Measurements from ENCODE around the gene TCTN1. TPM values are rescaled to one million over a fixed set of nuclear protein-coding genes. Genes with fewer than 3 reads are reported as not detected.
"Not testable (repeated sequence)": the region's sequence is repeated elsewhere in the genome, so short reads cannot be mapped to it uniquely, and the experiment has no call there.

The TCTN1 gene
- total RNA-seq, 1 experiment from 2014 or later = 51.3 TPM

DNA sequence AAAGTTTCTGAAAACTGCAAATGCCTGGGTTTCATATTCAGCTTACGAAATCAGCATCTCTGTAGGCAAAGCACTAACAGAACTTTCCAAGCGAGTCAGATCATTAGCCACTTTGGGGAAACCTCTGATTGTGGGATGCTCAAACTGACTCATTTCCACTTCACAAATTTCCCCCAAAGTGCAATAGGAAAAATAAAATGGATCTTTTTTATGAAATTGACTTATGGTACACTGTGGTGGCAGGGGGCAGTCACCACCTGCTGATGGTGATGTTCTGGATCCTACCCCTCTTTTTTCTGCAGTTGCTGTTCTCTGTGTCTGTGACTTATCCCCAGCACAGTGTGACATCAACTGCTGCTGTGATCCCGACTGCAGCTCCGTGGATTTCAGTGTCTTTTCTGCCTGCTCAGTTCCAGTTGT lies 5.6 kb downstream of the TCTN1 start:
- DNase-seq (ENCODE audit: low read depth) = no peak
- in situ Hi-C loops (cut with HindIII; ENCODE audit: low pct_unique_long_range_greater_than_20kb, low sequenced_read_pairs) = no loop called here

DNA sequence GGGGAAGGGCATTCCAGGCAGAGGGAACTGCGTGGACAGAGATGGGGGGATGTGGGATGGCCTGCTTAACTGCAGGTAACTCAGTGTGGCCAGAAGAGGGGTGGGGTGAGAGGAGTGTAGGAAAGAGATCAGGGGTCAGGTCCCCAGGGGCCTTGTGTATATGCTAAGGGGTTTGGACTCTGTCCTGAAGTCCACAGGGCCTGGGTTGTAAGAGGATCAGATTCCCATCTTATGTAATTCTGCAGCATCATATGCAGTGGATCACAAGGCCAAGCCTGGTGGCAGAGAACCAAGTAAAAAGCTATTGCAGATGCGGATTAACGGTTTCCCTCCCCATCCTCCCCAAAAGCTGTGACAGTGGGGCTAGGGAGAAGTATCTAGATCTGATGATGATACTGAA lies 8.7 kb downstream of the TCTN1 start:
- no peak for DNase-seq (ENCODE audit: low read depth)
- in situ Hi-C loops (cut with HindIII; ENCODE audit: low pct_unique_long_range_greater_than_20kb, low sequenced_read_pairs) = no loop called here

DNA sequence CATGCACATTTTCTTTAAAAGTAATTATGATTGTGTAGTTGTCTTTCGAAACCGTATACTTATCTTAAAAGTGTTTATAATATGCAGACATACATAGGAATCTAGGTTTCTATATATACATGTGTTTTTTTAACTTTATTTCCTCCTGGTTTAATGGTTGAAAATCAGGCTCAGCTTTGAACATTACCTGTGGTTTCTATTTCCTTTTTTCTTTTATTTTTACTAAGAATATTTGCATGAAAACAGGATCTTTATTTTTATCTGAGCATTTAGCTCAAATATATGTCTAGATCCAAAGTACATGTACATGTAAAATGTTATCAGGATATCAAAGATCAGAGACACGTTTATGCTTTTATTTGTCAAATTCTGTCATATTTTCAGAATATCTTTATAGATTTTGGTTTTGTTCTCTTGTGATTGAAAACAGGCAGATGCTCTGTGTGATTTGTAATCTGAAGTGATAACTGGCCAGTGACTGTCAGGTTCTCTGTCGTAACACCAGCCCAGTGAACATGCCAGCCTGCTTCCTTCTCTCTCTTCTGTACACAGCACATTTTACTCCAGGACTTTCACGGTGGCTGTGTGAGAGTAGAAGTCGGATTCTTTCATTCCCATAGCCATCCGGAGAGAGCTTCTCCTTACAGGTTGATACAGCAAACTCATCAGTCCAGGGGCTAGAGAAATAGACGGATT lies 13.7 kb downstream of the TCTN1 start:
- in situ Hi-C loops (cut with HindIII; ENCODE audit: low pct_unique_long_range_greater_than_20kb, low sequenced_read_pairs) = no loop called here
- no peak for DNase-seq (ENCODE audit: low read depth)

DNA sequence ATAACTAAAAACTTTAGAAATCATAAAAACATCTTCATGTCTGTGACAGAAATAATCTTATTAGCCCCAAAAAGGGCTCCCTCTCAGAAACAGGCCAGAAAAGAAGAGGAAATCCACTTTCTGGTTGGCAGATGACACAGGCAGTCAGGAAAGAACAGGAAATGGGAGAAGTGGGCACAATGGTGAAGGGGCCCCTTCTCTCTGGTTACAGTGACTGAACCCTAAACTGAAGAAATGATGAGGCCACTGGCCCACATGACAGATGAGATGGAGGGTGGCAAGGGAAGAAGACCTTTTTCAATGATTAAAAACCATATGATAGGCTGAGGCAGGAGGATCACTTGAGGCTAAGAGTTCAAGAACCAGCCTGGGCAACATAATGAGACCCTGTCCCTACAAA lies 21.1 kb downstream of the TCTN1 start:
- DNase-seq (ENCODE audit: low read depth) = no peak
- in situ Hi-C loops (cut with HindIII; ENCODE audit: low pct_unique_long_range_greater_than_20kb, low sequenced_read_pairs) = no loop called here

DNA sequence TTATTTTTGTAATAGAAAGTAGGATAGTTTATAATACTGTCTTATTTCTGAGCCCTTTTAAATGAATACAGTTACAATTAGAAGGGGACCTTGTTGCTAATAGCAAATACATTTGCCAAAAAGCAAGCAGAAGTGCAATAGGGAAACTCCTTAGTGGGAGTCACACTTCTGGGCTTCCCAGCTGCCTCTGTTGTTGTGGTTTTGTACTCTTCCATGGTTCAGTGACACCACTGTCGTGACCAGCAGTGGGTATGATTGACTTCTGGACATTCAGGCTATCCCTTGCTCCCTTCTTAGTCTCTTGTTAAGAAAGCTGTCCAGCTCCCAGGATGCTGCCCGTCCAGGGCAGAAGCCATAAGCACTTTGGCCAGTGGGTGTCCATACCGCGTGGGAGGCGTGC lies 22.6 kb downstream of the TCTN1 start:
- no peak for DNase-seq (ENCODE audit: low read depth)
- in situ Hi-C loops (cut with HindIII; ENCODE audit: low pct_unique_long_range_greater_than_20kb, low sequenced_read_pairs) = no loop called here

DNA sequence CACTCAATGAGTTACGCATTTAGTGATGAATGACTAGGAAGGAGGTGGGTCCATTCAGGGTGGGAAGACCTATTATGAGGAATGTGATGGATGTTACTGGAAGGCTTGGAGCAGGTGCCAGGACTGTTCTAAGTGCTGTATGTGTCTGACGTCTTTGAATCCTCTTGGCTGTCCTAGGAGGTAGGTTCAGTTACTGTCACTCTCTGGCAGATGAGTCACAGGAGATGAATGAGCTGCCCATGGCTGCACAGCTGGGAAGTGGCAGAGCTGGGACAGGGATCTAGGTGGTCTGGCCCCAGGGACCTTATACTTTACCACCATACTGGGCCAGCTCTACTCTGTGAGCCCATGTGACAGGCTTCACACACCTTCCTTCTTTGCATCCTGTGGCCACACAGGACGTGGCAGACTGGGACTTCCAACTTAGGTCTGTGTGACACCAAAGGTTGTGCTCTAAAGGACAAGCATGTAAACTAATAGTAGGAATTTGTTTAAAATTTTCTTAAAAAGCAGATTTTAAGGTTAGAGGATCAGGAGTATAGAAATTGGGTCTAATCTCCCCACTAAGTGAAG lies 24.0 kb downstream of the TCTN1 start:
- in situ Hi-C loops (cut with HindIII; ENCODE audit: low pct_unique_long_range_greater_than_20kb, low sequenced_read_pairs) = no loop called here
- DNase-seq (ENCODE audit: low read depth) = no peak

- DNase-seq (ENCODE audit: low read depth) = no peak
- in situ Hi-C loops (cut with HindIII; ENCODE audit: low pct_unique_long_range_greater_than_20kb, low sequenced_read_pairs) = no loop called here
Measured at GRCh38 chr12:110638796-110639195, 24.9 kb downstream of the TCTN1 start.

DNA sequence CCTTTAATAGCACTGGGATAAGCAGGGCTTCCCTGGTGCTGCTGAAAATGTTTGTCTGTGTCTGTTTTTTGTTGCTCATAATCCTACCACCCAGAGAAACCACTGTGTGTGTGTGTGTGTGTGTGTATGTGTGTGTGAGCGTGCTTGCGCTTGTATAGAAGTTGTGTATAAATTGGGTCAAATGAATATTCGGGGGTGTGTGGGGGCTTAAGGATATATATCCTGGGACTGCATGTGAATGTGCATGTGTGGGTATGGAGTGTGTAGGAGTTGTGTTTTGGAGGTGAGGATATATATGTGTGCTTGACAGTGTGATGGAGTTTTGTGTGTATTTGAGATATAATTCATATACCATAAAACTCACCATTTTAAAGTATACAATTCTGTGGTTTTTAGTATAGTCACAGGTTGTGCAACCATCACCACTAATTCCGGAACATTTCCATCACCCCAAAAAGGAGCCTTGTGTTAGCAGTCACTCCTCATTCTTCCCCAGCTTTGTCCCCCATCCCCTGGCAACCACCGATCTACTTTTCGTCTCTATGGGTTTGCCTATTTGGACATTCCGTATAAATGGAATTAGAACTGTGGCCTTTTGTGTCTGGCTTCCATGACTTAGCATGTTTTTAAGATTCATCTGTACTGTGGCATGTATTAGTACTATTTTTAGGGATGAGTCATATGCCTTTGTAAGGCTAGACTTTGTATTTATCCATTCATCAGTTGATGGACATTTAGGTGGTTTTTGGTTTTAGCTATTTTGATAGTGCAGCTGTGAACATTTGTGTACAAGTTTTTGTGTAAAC lies 25.6 kb downstream of the TCTN1 start:
- no peak for DNase-seq (ENCODE audit: low read depth)
- in situ Hi-C loops (cut with HindIII; ENCODE audit: low pct_unique_long_range_greater_than_20kb, low sequenced_read_pairs) = no loop called here

GRCh38 chr12:110640275-110641025 lies 26.5 kb downstream of the TCTN1 start:
- in situ Hi-C loops (cut with HindIII; ENCODE audit: low pct_unique_long_range_greater_than_20kb, low sequenced_read_pairs) = no loop called here

DNA sequence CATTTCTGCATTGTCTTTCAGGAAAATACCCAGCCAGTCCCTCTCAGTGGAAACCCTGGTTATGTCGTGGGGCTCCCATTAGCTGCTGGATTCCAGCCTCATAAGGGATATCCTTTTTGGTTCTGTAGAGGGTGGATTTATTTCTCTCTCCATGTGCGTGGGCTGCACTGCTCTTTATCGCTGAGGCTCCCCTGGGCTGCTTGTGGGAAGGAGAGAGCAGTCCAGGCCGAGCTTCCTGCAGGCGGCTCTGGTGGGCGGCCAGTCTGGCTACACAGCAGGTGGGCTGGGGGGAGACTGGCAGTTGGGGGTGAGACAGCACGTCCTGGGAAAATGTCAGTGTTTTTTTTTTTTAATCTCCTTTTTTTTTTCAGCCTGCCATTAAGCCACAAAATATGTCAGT lies 27.6 kb downstream of the TCTN1 start:
- in situ Hi-C loops (cut with HindIII; ENCODE audit: low pct_unique_long_range_greater_than_20kb, low sequenced_read_pairs) = no loop called here
- no peak for DNase-seq (ENCODE audit: low read depth)

More at GRCh38 chr12:110640275-110641025, 26.5 kb downstream of the TCTN1 start:
- no peak for DNase-seq (ENCODE audit: low read depth)

DNA sequence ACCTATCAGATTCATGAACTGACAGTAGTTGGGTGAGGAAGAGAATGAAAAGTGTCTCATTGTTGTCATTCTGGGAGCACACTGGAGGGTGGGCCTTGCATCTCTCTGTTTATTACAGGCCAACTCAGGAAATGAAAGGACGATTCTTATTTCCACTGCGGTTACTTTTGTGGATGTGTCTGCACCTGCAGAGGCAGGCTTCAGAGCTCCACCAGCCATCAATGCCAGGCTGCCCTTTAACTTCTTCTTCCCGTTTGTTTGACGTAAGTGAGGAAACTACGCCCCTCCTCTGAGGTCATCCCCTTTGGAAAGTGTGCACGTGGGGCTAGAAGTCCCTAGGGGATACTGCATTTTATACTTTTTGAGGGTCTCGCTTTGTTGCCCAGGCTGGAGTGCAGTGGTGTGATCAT lies 33.7 kb downstream of the TCTN1 start:
- in situ Hi-C loops (cut with HindIII; ENCODE audit: low pct_unique_long_range_greater_than_20kb, low sequenced_read_pairs) = no loop called here
- no peak for DNase-seq (ENCODE audit: low read depth)

DNA sequence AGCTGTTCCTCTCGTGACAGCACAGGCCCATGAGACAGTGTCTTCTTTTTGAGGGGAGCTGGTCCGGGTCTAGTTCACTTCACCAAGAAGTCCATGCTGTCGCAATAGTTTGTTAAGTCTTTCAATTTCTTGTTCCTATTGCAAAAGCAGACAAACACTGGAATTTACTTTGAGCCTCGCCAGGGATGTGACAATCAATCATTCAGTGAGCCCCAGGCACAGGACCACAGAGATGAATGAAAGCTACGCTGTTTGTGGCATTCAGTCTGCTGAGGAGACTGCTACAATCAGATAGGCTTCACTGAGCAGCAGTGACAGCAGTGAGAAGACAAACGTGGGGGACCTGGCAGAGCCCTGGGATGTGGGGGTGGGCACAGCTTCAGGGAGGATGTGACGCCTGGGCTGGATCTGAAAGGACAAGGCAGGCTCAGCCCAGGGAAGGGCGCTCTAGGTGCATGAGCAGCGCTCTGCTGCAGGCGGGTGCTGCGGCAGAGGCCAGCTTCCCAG lies 35.5 kb downstream of the TCTN1 start:
- in situ Hi-C loops (cut with HindIII; ENCODE audit: low pct_unique_long_range_greater_than_20kb, low sequenced_read_pairs) = no loop called here
- DNase-seq (ENCODE audit: low read depth) = no peak

- DNase-seq (ENCODE audit: low read depth); in situ Hi-C loops (cut with HindIII; ENCODE audit: low pct_unique_long_range_greater_than_20kb, low sequenced_read_pairs): not testable (repeated sequence)
Measured at GRCh38 chr12:110654238-110654637, 40.3 kb downstream of the TCTN1 start.

DNA sequence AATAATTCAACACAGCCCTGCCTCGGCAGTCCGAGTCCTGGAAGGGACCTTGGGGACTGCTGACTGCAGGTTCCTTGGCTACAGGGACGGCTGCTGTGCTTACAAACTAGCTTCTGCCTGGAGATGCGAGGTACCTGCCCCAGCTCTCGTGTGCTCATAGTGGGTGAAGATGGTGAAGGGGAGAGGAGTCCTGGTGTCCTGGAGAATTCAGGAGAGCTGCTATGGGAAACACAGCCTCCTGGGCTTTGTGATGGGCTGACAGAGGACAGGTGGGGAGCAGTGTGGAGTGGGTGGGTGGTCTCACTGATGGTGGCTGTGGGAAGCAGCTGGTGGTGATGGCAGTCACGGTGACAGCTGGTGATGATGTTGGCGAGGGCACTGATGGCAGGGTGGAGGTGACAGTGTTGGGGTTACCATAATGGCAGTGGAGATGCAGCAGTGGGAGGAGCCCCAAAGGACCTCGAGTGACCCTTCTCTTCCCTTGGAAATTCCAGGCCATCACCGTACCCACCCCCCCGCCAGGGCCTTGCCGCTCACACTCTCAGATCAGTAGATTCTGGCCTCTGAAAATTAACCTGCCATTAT lies 42.2 kb downstream of the TCTN1 start:
- in situ Hi-C loops (cut with HindIII; ENCODE audit: low pct_unique_long_range_greater_than_20kb, low sequenced_read_pairs) = no loop called here
- DNase-seq (ENCODE audit: low read depth) = no peak

GRCh38 chr12:110657747-110658146 lies 43.8 kb downstream of the TCTN1 start:
- in situ Hi-C loops (cut with HindIII; ENCODE audit: low pct_unique_long_range_greater_than_20kb, low sequenced_read_pairs) = no loop called here
- no peak for DNase-seq (ENCODE audit: low read depth)

GRCh38 chr12:110658242-110658641 lies 44.3 kb downstream of the TCTN1 start:
- DNase-seq (ENCODE audit: low read depth) = no peak
- in situ Hi-C loops (cut with HindIII; ENCODE audit: low pct_unique_long_range_greater_than_20kb, low sequenced_read_pairs) = no loop called here

GRCh38 chr12:110658878-110659277 lies 44.9 kb downstream of the TCTN1 start:
- DNase-seq (ENCODE audit: low read depth) = no peak

GRCh38 chr12:110661337-110661972 lies 47.5 kb downstream of the TCTN1 start:
- DNase-seq (ENCODE audit: low read depth) = no peak
- in situ Hi-C loops (cut with HindIII; ENCODE audit: low pct_unique_long_range_greater_than_20kb, low sequenced_read_pairs) = no loop called here

More at GRCh38 chr12:110658878-110659277, 44.9 kb downstream of the TCTN1 start:
- in situ Hi-C loops (cut with HindIII; ENCODE audit: low pct_unique_long_range_greater_than_20kb, low sequenced_read_pairs) = no loop called here

All from Caki2 (cell line).